SK-N-SH (cell line): ENCODE measurements around the gene BRS3.

Source experiments
- EP300 ChIP-seq, 2 experiments: IDR thresholded peaks; 2 replicates each; pipeline versions ENCODE4 v1.4.0 to v1.6.1; 2012; ENCODE audit warnings: borderline replicate concordance in 1 of 2, low read depth in 1 of 2, low read length in 1 of 2
- FOXJ3 ChIP-seq: sonication (generic); formaldehyde crosslinking; IDR thresholded peaks from 2 replicates; pipeline ENCODE4 v1.5.1; 2020; ENCODE audit warnings: mild to moderate bottlenecking, missing genetic modification reagents
- MXI1 ChIP-seq: IDR thresholded peaks from 2 replicates; pipeline ENCODE4 v1.6.1; 2012; ENCODE audit warnings: mild to moderate bottlenecking, low read depth, low read length, improper control_type of control experiment
- POLR2AphosphoS5 ChIP-seq: IDR thresholded peaks from 2 replicates; pipeline ENCODE4 v1.6.1; 2012; ENCODE audit warnings: low read depth, low read length
- TAF1 ChIP-seq: IDR thresholded peaks from 2 replicates; pipeline ENCODE4 v1.6.1; 2012; ENCODE audit warnings: low read depth, mild to moderate bottlenecking, low read length, moderate library complexity, borderline replicate concordance
- YY1 ChIP-seq: IDR thresholded peaks from 2 replicates; pipeline ENCODE4 v1.4.0; 2012; ENCODE audit warnings: low read depth, mild to moderate bottlenecking
- TF ChIP-seq, protein P1 (sequence below): fragments of 150-350 bp; IDR thresholded peaks from 2 replicates; pipeline ENCODE4 v1.6.1; 2017; ENCODE audit warnings: antibody characterized with exemption, low read length, low read depth, borderline replicate concordance
- TF ChIP-seq, protein P2 (sequence below): fragments of 200-600 bp; sonication (generic); IDR thresholded peaks from 2 replicates; pipeline ENCODE4 v1.6.1; 2017; ENCODE audit warnings: antibody characterized with exemption, mild to moderate bottlenecking, moderate library complexity
- TF ChIP-seq, protein P3 (sequence below): IDR thresholded peaks from 2 replicates; pipeline ENCODE4 v1.6.1; 2012; ENCODE audit warnings: mild to moderate bottlenecking, low read depth, low read length, moderate library complexity
- TF ChIP-seq, protein P4 (sequence below): IDR thresholded peaks from 2 replicates; pipeline ENCODE4 v1.4.0; 2012; ENCODE audit warnings: low read depth
- TF ChIP-seq, protein P5 (sequence below): IDR thresholded peaks from 2 replicates; pipeline ENCODE4; 2012

DNA sequence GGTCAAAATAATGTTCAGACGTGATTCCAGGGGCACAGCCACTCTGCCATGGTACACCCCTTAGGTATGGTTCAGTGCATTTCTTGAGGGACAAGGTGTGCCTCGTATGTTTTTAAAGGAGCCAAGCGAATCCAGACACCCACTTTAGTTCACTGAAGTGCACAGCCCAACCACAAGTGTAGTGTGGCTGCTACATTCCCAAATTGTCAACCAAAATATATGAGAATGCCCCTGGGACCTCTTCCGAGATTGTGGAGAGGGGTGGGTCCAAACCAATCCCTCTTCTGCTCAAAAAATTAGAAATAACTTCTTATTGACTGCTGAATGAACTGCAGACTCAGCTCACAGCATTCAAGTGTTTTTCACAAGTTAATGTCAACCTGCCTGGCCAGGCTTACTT, 7.4 kb upstream of the BRS3 start:
- TF ChIP-seq, protein P1, sequence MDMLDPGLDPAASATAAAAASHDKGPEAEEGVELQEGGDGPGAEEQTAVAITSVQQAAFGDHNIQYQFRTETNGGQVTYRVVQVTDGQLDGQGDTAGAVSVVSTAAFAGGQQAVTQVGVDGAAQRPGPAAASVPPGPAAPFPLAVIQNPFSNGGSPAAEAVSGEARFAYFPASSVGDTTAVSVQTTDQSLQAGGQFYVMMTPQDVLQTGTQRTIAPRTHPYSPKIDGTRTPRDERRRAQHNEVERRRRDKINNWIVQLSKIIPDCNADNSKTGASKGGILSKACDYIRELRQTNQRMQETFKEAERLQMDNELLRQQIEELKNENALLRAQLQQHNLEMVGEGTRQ: no peak
- TF ChIP-seq, protein P2, sequence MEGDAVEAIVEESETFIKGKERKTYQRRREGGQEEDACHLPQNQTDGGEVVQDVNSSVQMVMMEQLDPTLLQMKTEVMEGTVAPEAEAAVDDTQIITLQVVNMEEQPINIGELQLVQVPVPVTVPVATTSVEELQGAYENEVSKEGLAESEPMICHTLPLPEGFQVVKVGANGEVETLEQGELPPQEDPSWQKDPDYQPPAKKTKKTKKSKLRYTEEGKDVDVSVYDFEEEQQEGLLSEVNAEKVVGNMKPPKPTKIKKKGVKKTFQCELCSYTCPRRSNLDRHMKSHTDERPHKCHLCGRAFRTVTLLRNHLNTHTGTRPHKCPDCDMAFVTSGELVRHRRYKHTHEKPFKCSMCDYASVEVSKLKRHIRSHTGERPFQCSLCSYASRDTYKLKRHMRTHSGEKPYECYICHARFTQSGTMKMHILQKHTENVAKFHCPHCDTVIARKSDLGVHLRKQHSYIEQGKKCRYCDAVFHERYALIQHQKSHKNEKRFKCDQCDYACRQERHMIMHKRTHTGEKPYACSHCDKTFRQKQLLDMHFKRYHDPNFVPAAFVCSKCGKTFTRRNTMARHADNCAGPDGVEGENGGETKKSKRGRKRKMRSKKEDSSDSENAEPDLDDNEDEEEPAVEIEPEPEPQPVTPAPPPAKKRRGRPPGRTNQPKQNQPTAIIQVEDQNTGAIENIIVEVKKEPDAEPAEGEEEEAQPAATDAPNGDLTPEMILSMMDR: no peak
- TF ChIP-seq, protein P3, sequence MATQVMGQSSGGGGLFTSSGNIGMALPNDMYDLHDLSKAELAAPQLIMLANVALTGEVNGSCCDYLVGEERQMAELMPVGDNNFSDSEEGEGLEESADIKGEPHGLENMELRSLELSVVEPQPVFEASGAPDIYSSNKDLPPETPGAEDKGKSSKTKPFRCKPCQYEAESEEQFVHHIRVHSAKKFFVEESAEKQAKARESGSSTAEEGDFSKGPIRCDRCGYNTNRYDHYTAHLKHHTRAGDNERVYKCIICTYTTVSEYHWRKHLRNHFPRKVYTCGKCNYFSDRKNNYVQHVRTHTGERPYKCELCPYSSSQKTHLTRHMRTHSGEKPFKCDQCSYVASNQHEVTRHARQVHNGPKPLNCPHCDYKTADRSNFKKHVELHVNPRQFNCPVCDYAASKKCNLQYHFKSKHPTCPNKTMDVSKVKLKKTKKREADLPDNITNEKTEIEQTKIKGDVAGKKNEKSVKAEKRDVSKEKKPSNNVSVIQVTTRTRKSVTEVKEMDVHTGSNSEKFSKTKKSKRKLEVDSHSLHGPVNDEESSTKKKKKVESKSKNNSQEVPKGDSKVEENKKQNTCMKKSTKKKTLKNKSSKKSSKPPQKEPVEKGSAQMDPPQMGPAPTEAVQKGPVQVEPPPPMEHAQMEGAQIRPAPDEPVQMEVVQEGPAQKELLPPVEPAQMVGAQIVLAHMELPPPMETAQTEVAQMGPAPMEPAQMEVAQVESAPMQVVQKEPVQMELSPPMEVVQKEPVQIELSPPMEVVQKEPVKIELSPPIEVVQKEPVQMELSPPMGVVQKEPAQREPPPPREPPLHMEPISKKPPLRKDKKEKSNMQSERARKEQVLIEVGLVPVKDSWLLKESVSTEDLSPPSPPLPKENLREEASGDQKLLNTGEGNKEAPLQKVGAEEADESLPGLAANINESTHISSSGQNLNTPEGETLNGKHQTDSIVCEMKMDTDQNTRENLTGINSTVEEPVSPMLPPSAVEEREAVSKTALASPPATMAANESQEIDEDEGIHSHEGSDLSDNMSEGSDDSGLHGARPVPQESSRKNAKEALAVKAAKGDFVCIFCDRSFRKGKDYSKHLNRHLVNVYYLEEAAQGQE: no peak
- TF ChIP-seq, protein P4, sequence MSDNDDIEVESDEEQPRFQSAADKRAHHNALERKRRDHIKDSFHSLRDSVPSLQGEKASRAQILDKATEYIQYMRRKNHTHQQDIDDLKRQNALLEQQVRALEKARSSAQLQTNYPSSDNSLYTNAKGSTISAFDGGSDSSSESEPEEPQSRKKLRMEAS: no peak
- TF ChIP-seq TAF1 (no peak), EP300 (IDR thresholded peaks at IDR 0.05; ENCODE audit: borderline replicate concordance in 1 of 2, low read depth in 1 of 2, low read length in 1 of 2) (no peak), POLR2AphosphoS5 (no peak), MXI1 (no peak), FOXJ3 (CRISPR knock-in tag) (no peak), YY1 (no peak)
- TF ChIP-seq, protein P5, sequence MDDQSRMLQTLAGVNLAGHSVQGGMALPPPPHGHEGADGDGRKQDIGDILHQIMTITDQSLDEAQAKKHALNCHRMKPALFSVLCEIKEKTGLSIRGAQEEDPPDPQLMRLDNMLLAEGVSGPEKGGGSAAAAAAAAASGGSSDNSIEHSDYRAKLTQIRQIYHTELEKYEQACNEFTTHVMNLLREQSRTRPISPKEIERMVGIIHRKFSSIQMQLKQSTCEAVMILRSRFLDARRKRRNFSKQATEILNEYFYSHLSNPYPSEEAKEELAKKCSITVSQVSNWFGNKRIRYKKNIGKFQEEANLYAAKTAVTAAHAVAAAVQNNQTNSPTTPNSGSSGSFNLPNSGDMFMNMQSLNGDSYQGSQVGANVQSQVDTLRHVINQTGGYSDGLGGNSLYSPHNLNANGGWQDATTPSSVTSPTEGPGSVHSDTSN: no peak
